ENCODE data around the gene LAMA5.

LAMA5 gene

GRCh38 chr20:62305149-62305764 is 61.9 kb downstream of the LAMA5 start:
- DNase-seq (ENCODE audit: low read depth in 2 of 2), result no peak

- DNase-seq (ENCODE audit: low read depth in 2 of 2), result no peak
Observed at GRCh38 chr20:62304331-62305148, 62.6 kb downstream of the LAMA5 start.

- no peak for DNase-seq (ENCODE audit: low read depth in 2 of 2)
Observed at GRCh38 chr20:62303340-62304226, 63.5 kb downstream of the LAMA5 start.

GRCh38 chr20:62303062-62303339 is 64.1 kb downstream of the LAMA5 start:
- no peak for DNase-seq (ENCODE audit: low read depth in 2 of 2)

GRCh38 chr20:62302341-62303061 is 64.6 kb downstream of the LAMA5 start, which contains the start of gene ADRM1:
Gene ADRM1, plus strand, starts transcription at chr20:62302997. Its CDS starts 572 bp downstream, at chr20:62303569.
- DNase-seq (ENCODE audit: low read depth in 2 of 2), result peak; percentile 87 to 93

GRCh38 chr20:62301773-62302340 is 65.3 kb downstream of the LAMA5 start:
- peak; percentile 53 to 66 for DNase-seq (ENCODE audit: low read depth in 2 of 2)

- no peak for DNase-seq (ENCODE audit: low read depth in 2 of 2)
Observed at GRCh38 chr20:62301111-62301668, 65.9 kb downstream of the LAMA5 start.

- no peak for DNase-seq (ENCODE audit: low read depth in 2 of 2)
Observed at GRCh38 chr20:62300319-62300718, 66.8 kb downstream of the LAMA5 start.

- DNase-seq (ENCODE audit: low read depth in 2 of 2), result no peak
Observed at GRCh38 chr20:62299666-62300236, 67.4 kb downstream of the LAMA5 start.

GRCh38 chr20:62298577-62299249 is 68.4 kb downstream of the LAMA5 start:
- DNase-seq (ENCODE audit: low read depth in 2 of 2), result no peak

GRCh38 chr20:62297449-62298227 is 69.5 kb downstream of the LAMA5 start:
- DNase-seq (ENCODE audit: low read depth in 2 of 2), result no peak

- no peak for DNase-seq (ENCODE audit: low read depth in 2 of 2)
Observed at GRCh38 chr20:62296724-62297448, 70.2 kb downstream of the LAMA5 start.

- no peak for DNase-seq (ENCODE audit: low read depth in 2 of 2)
Observed at GRCh38 chr20:62294516-62294915, 72.6 kb downstream of the LAMA5 start.

GRCh38 chr20:62293946-62294345 is 73.2 kb downstream of the LAMA5 start:
- no peak for DNase-seq (ENCODE audit: low read depth in 2 of 2)

GRCh38 chr20:62293111-62293784 is 73.9 kb downstream of the LAMA5 start:
- DNase-seq (ENCODE audit: low read depth in 2 of 2), result no peak

- no peak for DNase-seq (ENCODE audit: low read depth in 2 of 2)
Observed at GRCh38 chr20:62292108-62292507, 75.0 kb downstream of the LAMA5 start.

- DNase-seq (ENCODE audit: low read depth in 2 of 2), result no peak
Observed at GRCh38 chr20:62291251-62292066, 75.7 kb downstream of the LAMA5 start.
